CD4-positive, alpha-beta T cell treated with Interleukin-2 at 100 ng/mL for 4 hours (primary cell): ENCODE results near the gene PCDHB16.
"Not testable (repeated sequence)": the region's sequence is repeated elsewhere in the genome, so short reads cannot be mapped to it uniquely, and the experiment has no call there.

Experiments used
- DNase-seq: peaks from one replicate; pipeline ENCODE4 v3.0.0-alpha.2; 2020; ENCODE audit warnings: low spot score

PCDHB16 gene

GRCh38 chr5:141182248-141182647 is at the start of gene PCDHB16:
Gene PCDHB16 (plus strand): TSS chr5:141182387. CDS start chr5:141182560, 173 bp downstream.
- no peak for DNase-seq

GRCh38 chr5:141135030-141135717 is 47.0 kb upstream of the PCDHB16 start, which contains the start of gene PCDHB5:
Gene PCDHB5 (plus strand): TSS chr5:141135206. CDS start chr5:141135435, 229 bp downstream.
- no peak for DNase-seq

DNA sequence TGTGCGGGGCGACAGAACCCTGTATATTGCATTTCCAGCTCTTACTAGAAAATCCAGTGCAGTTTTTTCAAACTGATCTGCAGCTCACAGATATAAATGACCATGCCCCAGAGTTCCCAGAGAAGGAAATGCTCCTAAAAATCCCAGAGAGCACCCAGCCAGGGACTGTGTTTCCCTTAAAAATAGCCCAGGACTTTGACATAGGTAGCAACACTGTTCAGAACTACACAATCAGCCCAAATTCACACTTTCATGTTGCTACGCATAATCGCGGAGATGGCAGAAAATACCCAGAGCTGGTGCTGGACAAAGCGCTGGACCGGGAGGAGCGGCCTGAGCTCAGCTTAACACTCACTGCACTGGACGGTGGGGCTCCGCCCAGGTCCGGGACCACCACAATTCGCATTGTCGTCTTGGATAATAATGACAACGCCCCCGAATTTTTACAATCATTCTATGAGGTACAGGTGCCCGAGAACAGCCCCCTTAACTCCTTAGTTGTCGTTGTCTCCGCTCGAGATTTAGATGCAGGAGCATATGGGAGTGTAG is 46.4 kb upstream of the PCDHB16 start:
- no peak for DNase-seq

DNA sequence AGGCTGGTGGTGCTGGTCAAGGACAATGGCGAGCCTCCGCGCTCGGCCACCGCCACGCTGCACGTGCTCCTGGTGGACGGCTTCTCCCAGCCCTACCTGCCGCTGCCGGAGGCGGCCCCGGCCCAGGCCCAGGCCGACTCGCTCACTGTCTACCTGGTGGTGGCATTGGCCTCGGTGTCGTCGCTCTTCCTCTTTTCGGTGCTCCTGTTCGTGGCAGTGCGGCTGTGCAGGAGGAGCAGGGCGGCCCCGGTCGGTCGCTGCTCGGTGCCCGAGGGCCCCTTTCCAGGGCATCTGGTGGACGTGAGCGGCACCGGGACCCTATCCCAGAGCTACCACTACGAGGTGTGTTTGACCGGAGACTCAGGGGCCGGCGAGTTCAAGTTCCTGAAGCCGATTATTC is 44.8 kb upstream of the PCDHB16 start:
- DNase-seq: not testable (repeated sequence)

GRCh38 chr5:141149812-141150211 is 32.4 kb upstream of the PCDHB16 start, which contains the start of gene PCDHB6:
Gene PCDHB6 (plus strand): TSS chr5:141150057. CDS start chr5:141150258, 201 bp downstream.
- no peak for DNase-seq

- no peak for DNase-seq
These were observed 31.8 kb upstream of the PCDHB16 start for GRCh38 chr5:141150224-141150992.

GRCh38 chr5:141150993-141151325 is 31.2 kb upstream of the PCDHB16 start:
- no peak for DNase-seq

- not testable (repeated sequence) for DNase-seq
These were observed 30.6 kb upstream of the PCDHB16 start for GRCh38 chr5:141151632-141152031.

DNA sequence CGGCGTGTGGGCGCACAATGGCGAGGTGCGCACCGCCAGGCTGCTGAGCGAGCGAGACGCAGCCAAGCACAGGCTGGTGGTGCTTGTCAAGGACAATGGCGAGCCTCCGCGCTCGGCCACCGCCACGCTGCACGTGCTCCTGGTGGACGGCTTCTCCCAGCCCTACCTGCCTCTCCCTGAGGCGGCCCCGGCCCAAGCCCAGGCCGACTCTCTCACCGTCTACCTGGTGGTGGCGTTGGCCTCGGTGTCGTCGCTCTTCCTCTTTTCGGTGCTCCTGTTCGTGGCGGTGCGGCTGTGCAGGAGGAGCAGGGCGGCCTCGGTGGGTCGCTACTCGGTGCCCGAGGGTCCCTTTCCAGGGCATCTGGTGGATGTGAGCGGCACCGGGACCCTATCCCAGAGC is 30.1 kb upstream of the PCDHB16 start:
- not testable (repeated sequence) for DNase-seq

DNA sequence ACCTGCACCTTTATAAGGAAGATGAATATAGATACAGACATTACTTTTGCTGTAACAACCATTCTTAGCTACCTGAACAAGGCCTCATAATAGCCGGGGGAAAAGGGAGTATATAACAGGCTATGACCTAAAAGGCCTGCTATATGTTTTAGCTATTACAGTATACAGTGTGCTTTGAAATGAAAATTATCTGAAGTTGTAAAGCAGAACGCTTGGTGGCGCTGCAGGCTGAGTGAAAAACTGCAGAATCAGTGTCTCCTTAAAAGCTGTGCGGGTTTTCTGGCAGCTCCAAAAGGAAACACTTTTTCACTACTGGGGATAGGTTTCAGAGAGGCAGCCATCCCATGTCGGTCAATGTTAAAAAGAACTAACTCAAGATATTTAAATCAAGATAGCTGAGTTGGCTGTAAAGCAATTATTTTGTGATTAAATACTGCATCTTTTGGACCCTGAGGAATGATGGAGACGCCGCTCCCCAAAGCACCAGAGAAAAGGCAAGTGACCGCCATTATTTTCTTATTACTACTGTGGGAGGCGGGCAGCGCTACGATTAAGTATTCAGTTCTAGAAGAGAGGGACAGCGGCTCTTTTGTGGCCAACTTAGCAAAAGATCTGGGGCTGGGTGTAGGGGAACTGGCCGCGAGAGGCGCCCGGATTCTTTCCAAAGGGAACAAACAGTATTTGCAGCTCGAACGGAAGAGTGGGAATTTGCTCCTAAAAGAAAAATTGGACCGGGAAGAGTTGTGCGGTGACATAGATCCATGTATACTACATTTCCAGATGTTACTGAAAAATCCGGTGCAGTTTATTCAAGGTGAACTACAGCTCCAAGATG is 26.4 kb upstream of the PCDHB16 start:
- DNase-seq: no peak

DNA sequence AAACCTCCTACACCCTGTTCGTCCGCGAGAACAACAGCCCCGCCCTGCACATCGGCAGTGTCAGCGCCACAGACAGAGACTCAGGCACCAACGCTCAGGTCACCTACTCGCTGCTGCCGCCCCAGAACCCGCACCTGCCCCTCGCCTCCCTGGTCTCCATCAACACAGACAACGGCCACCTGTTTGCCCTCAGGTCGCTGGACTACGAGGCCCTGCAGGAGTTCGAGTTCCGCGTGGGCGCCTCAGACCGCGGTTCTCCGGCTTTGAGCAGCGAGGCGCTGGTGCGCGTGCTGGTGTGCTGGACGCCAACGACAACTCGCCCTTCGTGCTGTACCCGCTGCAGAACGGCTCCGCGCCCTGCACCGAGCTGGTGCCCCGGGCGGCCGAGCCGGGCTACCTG is 24.8 kb upstream of the PCDHB16 start:
- DNase-seq: not testable (repeated sequence)

DNA sequence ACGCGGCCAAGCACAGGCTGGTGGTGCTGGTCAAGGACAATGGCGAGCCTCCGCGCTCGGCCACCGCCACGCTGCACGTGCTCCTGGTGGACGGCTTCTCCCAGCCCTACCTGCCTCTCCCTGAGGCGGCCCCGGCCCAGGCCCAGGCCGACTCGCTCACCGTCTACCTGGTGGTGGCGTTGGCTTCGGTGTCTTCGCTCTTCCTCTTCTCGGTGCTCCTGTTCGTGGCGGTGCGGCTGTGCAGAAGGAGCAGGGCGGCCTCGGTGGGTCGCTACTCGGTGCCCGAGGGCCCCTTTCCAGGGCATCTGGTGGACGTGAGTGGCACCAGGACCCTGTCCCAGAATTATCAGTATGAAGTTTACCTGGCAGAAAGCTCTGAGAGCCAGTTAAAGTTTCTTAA is 24.3 kb upstream of the PCDHB16 start:
- not testable (repeated sequence) for DNase-seq

- DNase-seq: peak; percentile 14
These were observed 9.6 kb upstream of the PCDHB16 start, which contains the start of gene PCDHB7 for GRCh38 chr5:141172381-141173204. Gene PCDHB7 (plus strand): TSS chr5:141172644. CDS start chr5:141172836, 192 bp downstream.

DNA sequence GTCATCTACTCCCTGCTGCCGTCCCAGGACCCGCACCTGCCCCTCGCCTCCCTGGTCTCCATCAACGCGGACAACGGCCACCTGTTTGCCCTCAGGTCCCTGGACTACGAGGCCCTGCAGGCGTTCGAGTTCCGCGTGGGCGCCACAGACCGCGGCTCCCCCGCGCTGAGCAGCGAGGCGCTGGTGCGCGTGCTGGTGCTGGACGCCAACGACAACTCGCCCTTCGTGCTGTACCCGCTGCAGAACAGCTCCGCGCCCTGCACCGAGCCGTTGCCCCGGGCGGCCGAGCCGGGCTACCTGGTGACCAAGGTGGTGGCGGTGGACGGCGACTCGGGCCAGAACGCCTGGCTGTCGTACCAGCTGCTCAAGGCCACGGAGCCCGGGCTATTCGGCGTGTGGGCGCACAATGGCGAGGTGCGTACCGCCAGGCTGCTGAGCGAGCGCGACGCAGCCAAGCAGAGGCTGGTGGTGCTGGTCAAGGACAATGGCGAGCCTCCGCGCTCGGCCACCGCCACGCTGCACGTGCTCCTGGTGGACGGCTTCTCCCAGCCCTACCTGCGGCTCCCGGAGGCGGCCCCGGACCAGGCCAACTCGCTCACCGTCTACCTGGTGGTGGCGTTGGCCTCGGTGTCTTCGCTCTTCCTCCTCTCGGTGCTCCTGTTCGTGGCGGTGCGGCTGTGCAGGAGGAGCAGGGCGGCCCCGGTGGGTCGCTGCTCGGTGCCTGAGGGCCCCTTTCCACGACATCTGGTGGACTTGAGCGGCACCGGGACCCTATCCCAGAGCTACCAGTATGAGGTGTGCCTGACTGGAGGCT is 7.7 kb upstream of the PCDHB16 start:
- not testable (repeated sequence) for DNase-seq

- DNase-seq: no peak
These were observed 6.3 kb upstream of the PCDHB16 start for GRCh38 chr5:141175933-141176332.

- DNase-seq: not testable (repeated sequence)
These were observed 4.5 kb upstream of the PCDHB16 start, which contains the start of gene PCDHB8 for GRCh38 chr5:141177577-141178191. Gene PCDHB8 (plus strand): TSS chr5:141177790. CDS start chr5:141178035, 245 bp downstream.

- not testable (repeated sequence) for DNase-seq
These were observed 2.8 kb upstream of the PCDHB16 start for GRCh38 chr5:141179371-141179770.

DNA sequence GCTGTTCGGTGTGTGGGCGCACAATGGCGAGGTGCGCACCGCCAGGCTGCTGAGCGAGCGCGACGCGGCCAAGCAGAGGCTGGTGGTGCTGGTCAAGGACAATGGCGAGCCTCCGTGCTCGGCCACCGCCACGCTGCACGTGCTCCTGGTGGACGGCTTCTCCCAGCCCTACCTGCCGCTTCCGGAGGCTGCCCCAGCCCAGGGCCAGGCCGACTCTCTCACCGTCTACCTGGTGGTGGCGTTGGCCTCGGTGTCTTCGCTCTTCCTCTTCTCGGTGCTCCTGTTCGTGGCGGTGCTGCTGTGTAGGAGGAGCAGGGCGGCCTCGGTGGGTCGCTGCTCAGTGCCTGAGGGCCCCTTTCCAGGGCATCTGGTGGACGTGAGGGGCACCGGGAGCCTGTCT is 2.3 kb upstream of the PCDHB16 start:
- not testable (repeated sequence) for DNase-seq

DNA sequence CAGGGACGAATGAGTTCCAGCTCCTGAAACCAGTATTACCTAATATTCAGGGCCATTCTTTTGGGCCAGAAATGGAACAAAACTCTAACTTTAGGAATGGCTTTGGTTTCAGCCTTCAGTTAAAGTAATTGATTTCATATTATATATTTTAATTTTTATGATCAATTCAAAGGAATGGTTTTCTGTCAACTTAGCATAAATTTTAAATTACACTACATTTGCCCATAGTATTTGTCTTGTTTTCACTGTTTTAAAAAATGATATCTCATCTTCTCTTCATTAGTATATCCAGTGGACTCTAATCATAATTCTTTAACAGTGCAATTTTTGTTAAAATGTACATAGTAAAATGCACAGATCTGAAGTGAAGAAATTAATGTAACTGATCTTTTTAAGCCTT is 1.9 kb upstream of the PCDHB16 start:
- DNase-seq: no peak
